HG03045 (cell line): ENCODE data around the gene C19orf85.
"Not testable (repeated sequence)": the region's sequence is repeated elsewhere in the genome, so short reads cannot be mapped to it uniquely, and the experiment has no call there.

Experiments used
- ATAC-seq: cut with Tn5 transposase; IDR thresholded peaks from one replicate; pipeline ENCODE4 v1.9.1; 2021; ENCODE audit warnings: mild to moderate bottlenecking, moderate library complexity; ENCODE audit not compliant: unreplicated experiment

The C19orf85 gene

DNA sequence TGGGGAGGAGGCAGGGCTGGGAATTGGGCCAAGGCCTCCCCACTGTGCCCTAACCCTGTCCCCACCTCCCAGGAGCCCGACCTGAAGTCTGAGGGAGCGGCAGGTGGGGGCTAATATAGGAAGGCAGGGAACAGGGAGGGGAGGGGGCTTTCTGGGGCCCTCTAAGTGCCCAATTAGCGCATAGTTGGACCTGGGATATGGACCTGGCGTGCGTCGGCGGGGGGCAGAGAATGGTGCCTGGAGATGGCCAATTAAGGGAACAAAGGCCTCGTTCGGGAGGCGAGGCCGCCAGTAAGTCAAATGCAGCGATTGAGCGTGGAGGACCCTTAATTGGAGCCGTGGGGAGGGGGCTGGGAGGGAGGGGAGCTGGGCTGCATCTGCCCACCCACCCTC, at the start of gene C19orf85:
Gene C19orf85 (minus strand): TSS at position 90 of the 393 bp plus-strand sequence. CDS start 197 bp downstream, outside the sequence.
- no peak for ATAC-seq

DNA sequence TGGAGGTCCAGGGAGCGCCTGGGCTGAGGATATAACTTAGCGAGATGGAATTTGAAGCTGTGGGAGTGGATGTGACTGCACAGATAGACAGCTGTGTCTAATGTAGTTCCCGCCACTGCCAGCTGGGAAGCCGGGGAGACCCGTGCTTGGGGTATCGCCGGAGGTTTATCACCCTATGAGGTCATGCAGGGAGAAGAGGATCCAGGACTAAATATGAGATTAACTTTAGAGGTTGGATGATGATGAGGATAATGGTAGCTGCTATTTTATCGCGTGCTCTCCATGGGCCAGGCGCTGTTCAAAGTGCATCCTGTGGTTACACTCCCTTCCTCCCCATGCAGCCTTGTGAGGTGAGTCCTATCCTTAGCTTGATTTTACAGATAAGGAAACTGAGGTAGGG, 43.6 kb upstream of the C19orf85 start:
- ATAC-seq: no peak

DNA sequence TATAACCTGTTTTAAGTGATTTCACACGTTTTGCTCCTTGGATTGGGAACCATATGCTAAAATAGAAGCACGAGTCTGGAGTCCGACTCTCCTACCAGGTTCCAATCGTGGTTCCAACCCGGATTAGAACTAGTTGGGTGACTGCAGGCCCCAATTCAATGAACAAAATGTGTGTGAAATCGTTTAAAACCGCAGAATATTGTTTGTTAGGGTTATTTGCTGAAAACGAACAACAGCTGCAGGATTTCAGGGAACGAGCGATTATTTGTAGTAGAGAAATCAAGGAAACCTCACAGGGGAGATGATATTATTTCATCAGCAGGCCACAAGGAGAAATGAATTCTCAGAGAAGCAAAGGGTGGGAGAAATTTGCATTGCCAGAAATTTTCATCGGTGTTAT, 40.4 kb upstream of the C19orf85 start:
- ATAC-seq: no peak

DNA sequence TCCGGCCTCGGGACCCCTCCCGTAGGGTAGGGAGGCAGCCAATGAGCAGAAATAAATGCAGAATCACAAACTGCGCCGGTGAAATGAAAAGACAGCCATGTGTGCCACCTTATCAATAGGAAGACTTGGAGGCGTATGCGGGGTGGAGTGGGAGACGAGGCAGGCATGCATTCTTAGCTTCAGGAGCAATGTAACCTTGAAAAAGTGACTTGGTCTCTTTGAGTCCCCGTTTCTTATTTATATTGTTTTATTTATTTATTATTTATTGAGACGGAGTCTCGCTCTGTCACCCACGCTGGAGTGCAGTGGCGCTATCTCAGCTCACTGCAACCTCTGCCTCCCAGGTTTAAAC, 39.7 kb upstream of the C19orf85 start:
- ATAC-seq: no peak

DNA sequence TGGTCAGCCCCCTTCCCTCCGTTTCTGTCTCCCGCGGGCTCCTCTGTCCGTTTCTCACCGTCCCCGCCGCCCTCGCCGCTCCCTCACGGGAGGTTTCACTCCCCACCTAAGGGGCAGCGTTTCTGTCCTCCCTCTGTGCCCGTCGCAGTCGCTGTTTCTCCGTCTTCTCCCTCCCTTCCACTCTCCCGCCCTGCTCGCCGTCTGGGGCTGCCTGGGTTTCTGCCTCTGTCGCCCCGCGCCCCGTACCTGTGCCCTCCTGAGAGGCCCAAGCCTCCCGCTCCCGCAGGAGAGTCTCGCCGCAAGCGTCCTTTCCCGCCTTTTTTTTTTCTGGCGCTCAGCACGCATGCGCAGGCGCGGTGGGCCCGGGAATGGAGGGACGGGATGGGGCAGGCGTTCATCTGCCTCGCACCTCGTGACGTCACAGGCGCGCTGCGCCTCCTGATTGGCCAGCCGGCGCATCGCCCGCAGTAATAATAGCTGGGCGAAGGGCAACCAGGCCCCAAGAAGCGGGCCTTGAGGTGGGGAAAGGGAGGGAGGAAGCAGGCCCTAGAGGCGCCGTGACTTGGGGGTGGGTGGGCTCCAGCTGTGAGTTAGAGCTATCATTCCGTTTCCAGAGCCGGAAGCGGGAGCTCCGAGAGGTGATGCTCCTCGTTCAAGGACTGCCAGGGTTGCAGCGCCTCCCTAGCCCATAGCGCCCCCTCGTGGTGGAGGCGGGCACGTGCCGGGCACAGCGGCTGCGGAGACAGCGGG, 39.1 kb upstream of the C19orf85 start:
- peak; percentile 91 for ATAC-seq

DNA sequence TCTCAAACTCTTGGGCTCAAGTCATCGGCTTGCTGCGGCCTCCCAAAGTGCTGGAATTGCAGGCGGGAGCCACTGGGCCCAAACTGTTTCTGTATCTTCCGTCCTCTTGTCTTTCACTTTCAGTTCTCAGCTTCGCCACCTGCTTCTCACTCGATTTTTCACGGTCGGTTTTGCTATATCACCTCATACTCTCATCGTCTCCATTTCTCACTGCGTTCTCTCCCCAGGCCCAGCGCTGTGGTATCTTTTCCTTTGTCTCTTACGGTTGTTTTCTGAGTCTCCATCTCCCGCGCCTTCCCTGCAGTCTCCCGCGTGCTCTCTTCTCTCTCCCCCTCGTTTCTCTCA, 38.6 kb upstream of the C19orf85 start:
- ATAC-seq: no peak

DNA sequence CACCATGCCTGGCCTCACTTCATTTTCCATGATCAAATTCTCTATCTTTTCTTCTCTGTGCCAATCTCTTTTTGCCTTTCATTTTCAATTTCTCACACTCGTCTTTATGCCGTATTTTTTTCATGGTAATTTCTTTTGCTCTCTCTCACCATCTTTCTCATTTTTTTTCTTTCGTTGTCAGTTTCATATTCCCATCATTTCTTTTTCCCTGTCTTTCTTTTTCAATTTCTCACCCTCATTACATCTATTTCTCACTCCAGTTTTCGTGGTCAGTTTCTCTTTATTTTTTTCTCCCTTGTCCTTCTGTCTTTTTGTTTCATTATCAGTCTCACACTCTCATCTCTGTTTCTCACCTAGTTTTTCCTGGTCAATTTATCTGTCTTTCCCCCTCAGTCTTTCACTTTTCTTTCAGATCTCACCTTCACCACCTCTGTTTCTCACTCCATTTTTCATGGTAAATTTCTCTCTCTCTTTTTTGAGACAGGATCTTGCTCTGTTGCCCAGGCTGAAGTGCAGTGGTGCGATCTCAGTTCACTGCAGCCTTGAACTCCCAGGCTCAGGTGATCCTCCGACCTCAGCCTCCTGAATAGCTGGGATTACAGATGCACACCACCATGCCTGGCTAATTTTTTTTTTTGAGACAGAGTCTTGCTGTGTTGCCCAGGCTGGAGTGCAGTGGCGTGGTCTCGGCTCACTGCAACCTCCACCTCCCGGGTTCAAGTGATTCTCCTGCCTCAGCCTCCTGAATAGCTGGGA, 37.8 kb upstream of the C19orf85 start:
- no peak for ATAC-seq

DNA sequence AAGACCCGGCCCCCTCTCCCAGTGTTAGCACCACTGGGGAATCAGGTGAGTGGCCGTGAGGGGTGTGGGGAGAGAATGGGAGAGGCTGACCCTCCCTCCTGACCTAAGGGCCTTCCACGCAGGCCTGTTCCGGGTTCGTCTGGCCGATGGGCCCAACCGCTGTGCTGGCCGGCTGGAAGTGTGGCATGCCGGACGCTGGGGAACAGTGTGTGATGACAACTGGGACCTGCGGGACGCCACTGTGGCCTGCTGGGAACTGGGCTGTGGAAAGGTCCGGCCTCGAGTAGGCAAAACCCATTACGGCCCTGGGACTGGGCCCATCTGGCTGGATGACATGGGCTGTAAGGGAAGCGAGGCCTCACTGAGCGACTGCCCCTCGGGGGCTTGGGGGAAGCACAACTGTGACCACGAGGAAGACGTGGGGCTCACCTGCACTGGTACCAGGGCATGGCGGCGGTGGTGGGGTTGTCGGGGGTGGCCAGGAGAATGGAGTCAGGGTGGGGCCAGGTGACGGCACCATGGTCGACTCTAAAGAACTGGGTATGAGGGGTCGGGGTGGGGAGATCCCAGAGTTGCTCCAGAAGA, 35.9 kb upstream of the C19orf85 start:
- ATAC-seq: no peak

DNA sequence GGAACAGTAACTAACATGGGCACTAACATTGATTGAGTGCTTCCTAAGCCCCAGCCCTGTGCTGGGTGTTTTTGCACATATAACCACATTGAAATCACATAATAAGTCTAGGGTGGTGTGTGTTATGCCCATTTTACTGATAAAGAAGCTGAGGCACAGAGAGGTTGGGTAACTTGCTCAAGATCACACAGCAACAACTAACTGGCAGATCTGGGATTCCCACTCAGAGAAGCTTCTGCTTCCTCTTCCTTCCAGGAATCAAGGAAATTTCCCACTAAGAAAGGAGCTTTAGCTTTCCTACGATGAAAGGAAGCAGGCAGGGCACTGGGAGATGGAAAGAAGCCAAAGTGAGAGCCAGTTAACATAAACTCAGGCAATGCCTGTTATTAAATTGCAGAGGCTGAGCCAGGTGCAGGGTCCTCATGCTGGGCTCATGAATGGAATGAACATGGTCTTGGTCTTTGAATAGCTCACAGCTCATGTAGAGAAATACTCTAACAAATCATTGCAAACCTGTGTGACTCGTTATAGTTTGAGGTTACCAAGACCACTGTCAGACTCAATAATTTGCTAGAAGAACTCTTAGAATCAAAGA, 33.8 kb upstream of the C19orf85 start:
- no peak for ATAC-seq

DNA sequence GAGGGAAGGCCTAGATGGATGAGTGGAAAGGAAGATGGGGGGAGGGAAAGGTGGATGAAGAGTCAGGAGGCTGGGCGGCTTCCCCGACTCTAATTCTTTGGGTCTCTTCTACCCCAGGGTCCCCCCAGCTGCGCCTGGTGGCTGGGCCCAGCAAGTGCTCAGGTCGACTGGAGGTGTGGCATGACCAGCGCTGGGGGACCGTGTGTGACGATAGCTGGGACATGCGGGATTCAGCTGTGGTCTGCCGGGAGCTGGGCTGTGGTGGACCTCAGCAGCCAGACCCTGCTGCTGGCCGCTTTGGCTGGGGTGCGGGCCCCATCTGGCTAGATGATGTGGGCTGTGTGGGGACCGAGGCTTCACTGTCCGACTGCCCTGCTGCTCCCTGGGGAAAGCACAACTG, 33.2 kb upstream of the C19orf85 start:
- no peak for ATAC-seq

DNA sequence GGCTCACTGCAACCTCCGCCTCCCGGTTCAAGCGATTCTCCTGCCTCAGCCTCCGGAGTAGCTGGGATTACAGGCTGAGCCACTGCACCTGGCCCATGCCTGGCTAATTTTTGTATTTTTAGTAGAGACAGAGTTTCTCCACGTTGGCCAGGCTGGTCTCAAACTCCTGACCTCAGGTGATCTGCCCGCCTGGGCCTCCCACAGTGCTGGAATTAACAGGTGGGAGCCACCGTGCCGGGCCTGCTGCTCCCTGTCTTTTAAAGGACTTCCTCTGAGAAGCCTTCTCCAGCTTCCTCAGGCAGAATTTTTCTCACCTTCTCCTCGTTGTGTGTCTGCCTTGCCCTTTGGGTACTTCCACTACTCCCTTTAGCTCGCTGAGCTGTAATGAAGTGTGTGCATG, 32.3 kb upstream of the C19orf85 start:
- ATAC-seq: not testable (repeated sequence)

DNA sequence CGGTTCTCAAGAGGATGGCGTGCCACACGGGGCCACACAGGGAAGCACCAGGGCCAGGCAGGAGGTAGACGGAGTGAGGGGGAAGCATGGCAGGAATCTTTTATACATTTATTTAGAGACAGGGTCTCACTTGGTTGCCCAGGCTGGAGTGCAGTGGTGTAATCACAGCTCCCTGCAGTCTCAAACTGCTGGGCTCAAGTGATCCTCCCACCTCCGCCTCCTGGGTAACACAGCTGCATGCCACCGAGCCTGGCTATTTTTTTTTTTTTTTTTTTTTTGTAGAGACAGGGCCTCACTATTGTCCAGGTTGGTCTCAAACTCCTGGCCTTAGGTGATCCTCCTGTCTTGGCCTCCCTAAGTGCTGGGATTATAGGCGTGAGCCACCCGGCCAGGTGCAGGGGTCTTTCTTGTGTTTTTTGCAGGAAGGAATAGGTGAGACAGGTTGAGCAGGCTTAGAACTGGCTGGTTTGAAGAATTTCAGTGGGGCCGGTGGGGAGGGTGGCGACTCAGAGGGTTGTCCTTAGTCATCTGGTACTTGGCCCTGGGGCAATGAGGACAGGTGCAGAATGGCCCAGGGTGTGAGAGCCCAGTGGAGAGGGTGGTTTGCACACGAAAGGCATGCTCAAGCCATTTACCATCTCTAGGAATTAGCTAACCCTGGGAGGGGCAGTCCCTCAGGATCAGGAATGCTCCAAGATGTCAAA, 31.2 kb upstream of the C19orf85 start:
- no peak for ATAC-seq

DNA sequence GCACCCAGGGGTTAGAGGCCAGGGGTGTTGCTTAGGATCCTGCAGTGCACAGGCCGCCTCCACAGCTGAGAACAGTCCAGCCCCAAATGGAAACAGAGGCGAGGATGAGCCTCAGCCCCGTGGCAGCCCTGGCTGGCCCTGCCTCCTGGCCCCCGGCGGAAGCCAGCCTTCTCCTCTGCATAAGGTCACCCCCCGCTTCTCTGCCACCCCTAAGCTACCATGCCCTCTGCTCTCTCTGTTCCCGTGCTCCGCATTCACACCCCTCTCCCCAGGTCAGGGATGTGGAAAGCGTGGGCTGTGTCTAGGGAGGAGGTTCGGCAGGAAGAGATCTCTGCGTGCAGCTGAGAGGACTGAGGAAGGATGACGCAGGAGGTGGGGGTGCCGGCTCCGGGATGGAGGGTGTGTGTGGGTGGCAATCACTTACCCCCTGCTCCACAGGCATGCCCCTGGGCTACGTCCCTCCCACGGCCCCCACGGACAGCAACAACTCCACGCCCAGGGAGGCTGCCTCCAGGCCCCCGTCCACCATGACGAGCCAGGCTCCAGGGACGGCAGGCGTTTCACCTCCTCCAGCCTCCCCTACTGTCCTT, 29.7 kb upstream of the C19orf85 start:
- ATAC-seq: no peak

DNA sequence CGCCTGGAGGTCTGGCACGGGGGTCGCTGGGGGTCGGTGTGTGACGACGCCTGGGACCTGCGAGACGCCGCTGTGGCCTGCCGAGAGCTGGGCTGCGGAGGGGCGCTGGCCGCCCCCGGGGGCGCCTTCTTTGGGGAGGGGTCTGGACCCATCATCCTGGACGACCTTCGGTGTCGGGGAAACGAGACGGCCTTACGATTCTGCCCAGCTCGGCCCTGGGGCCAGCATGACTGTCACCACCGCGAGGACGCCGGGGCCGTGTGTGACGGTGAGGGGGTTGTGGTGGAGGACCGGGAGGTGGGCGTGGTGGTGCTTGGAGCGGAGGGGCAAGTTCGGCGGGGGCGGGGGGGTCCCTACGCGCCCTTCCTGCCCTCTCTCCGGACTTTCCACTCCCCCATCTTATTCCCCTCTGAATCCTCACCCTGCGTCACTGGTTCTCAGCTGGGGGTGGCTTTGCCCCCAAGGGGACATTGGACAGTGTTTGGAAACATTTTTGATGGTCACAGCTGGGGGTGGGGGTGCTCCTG, 29.2 kb upstream of the C19orf85 start:
- no peak for ATAC-seq

DNA sequence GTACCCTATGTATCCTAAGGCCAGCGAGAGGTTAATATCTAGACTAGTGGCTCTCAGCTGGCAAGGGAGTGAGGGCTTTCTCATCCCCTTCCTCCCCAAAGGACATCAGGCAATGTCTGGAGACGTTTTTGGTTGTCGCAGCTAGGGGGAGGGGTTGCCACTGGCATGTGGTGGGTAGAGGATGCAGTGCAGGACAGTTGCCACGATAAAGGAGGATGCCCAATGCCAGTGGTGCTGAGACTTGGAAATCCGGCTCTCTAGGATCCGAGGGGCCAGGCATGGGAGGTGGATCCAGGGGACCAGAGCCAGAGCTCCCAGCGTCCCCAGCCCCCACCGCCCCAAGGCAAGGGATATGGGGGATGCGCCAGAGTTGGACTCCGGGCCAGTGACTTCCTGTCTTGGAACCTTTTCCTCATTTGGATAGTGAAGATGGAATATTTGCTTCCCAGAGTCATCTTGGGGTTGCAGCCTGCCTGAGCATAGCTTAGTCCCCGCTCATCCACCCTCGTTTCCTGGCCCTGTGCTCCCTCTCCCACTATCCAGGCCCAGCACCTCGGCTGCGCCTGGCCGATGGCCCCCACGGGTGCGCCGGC, 28.6 kb upstream of the C19orf85 start:
- no peak for ATAC-seq

DNA sequence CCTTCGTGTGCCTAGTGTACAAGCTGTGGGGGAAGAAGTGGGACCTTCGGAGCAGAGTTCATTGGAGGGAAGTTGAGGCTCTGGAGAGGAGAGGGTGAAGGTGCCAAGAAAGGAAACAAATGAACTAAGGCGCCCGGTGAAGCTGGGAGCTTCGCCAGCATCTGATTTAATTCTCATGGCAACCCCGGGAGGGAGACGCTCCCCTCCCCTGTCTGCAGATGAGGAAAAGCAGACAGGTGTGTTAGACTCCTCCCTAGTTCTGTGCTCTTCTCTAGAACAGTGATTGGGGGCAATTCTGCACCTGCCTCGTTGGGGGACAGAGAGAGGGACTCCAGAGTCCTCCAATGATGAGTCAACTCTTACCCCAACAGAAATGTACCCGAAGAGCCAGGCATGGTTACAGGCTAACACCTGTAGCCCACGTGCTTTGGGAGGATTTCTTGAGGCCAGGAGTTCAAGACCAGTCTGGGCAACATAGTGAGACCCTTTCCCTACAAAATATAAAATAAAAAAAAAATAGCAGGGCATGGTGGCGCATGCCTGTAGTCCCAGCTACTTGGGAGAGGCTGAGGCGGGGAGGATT, 27.9 kb upstream of the C19orf85 start:
- no peak for ATAC-seq

DNA sequence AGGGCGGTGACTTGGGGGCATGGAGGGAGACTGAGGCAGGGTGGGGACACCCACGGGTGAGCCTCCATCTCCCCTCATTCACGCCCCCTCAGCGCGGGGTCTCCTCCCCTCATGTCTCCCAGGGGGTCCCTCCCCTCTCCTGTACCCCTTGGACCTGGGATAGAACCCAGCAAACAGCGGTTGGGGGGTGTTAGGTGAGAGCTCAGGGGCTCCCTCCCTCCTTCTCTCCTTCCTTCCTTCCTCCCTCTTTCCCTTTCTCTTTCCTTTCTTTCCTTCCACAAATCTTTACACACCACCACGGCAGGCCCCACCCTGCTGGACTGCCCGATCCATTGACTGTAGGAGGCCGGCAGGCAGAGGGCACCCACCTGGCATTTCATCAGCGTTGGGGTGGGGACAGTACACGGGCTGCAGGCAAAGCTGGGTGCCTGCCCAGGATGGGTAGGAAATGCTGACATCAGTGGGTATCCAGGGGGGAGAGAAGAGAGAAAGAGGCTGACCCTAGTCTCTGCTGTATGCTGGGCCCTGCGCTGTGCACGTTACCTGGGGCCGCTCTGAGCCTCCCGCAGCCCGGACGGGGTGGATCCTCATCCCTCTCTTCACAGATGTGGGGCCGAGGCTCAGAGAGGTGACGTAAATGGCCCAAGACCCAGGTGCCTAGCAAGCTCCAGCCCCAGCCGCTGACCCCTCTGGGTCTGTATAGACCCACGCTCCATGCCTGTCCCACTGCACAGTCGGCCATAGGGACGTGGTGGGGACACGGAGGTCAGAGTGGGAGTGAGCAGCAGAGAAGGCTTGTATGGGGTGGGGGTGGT, 27.2 kb upstream of the C19orf85 start:
- no peak for ATAC-seq

DNA sequence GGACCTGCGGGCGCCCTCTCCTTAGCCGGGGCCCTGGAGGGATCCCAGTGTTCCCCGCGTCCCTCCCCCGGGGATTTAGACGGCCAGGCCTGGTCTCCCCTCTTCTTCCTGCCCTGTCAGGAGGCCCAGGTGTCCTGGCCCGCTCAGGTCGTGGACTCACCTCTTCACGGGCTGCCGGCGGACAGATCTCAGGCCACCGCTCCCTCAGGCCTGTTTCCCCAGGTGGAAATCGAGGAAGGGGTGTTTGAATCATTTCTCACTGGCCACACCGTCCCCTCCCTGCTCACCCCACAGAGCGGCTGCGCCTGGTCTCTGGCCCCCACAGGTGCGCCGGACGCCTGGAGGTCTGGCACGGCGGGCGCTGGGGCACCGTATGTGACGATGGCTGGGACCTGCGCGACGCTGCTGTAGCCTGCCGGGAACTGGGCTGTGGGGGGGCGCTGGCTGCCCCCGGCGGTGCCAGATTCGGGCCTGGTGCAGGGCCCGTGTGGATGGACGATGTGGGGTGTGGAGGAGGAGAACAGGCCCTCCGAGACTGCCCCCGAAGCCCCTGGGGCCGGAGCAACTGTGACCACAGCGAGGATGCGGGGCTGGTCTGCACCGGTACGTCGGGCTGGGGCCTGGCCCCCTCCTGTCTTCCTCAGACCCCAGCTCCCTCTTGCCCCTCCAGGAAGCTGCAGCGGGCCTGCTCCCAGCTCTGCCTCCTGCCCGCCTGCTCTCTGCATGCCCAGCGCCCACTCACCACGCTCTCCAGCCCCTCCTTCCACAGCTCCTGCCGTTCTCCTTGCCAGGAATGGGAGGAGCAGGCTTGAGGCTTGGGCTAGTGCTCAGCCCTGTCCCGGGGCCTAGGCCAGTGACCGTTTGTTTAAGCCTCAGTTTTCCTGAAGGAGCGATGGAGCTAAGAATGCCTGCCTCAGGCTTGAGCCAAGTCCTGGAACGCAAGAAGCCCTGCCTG, 26.2 kb upstream of the C19orf85 start:
- no peak for ATAC-seq
